GM23338 (cell line): Measurements from ENCODE around the gene DSCAML1. TPM values are rescaled to one million over a fixed set of nuclear protein-coding genes. Genes with fewer than 3 reads are reported as not detected.

Source experiments
- ATAC-seq: fragments of 200-7000 bp; cut with Tn5 transposase; 3 replicates; pipeline ENCODE4 v1.9.1; 2020
- DNase-seq: peaks from one replicate; pipeline ENCODE4 v3.0.0-alpha.2; 2015; ENCODE audit warnings: low spot score
- H2AFZ ChIP-seq: fragments of 200-600 bp; sonication (generic); 2 replicates; pipeline ENCODE4 v1.8.0; 2016; ENCODE audit warnings: antibody characterized with exemption, mild to moderate bottlenecking, moderate library complexity
- H3F3A ChIP-seq: fragments of 200-600 bp; sonication (generic); replicated peaks from 2 replicates; pipeline ENCODE4 v1.8.0; 2017; ENCODE audit warnings: antibody characterized with exemption, mixed run types, low read depth
- H3K27ac ChIP-seq: fragments of 200-600 bp; sonication (generic); 2 replicates; pipeline ENCODE4 v1.6.1; 2016; ENCODE audit warnings: low read depth
- H3K27me3 ChIP-seq: fragments of 200-600 bp; sonication (generic); 2 replicates; pipeline ENCODE4 v1.8.0; 2016; ENCODE audit warnings: mild to moderate bottlenecking, mixed run types, moderate library complexity; ENCODE audit not compliant: insufficient read depth
- H3K36me3 ChIP-seq: fragments of 200-600 bp; sonication (generic); 2 replicates; pipeline ENCODE4 v1.8.0; 2016; ENCODE audit warnings: mild to moderate bottlenecking; ENCODE audit not compliant: insufficient read depth
- H3K4me1 ChIP-seq: fragments of 200-600 bp; sonication (generic); 2 replicates; pipeline ENCODE4 v1.8.0; 2016; ENCODE audit warnings: mild to moderate bottlenecking, moderate library complexity; ENCODE audit not compliant: insufficient read depth
- H3K4me2 ChIP-seq: fragments of 200-600 bp; sonication (generic); 2 replicates; pipeline ENCODE4 v1.7.1; 2017; ENCODE audit warnings: mixed run types
- H3K4me3 ChIP-seq: fragments of 200-600 bp; sonication (generic); 2 replicates; pipeline ENCODE4 v1.6.1; 2016; ENCODE audit warnings: mixed run types
- H3K79me2 ChIP-seq: fragments of 200-600 bp; sonication (generic); replicated peaks from 2 replicates; pipeline ENCODE4 v1.8.0; 2017; ENCODE audit warnings: mild to moderate bottlenecking; ENCODE audit not compliant: insufficient read depth
- H3K9me2 ChIP-seq: fragments of 200-600 bp; sonication (generic); 2 replicates; pipeline ENCODE4 v1.8.0; 2017; ENCODE audit not compliant: insufficient read depth
- H4K20me1 ChIP-seq: fragments of 200-600 bp; sonication (generic); replicated peaks from 2 replicates; pipeline ENCODE4 v1.8.0; 2017; ENCODE audit warnings: mild to moderate bottlenecking; ENCODE audit not compliant: insufficient read depth
- H3K27ac Mint-ChIP-seq: 2 replicates; pipeline ENCODE4 v1.8.0; 2020; ENCODE audit warnings: inconsistent platforms, mild to moderate bottlenecking, moderate library complexity, mixed read lengths
- H3K27me3 Mint-ChIP-seq: 3 replicates; pipeline ENCODE4 v1.8.0; 2022; ENCODE audit warnings: low read depth, mild to moderate bottlenecking, moderate library complexity, mixed read lengths, inconsistent platforms; ENCODE audit not compliant: insufficient read depth, poor library complexity
- H3K36me3 Mint-ChIP-seq: 3 replicates; pipeline ENCODE4 v1.8.0; 2021; ENCODE audit warnings: low read depth, mild to moderate bottlenecking, inconsistent platforms, moderate library complexity, mixed read lengths
- H3K4me1 Mint-ChIP-seq: 3 replicates; pipeline ENCODE4 v1.8.0; 2020; ENCODE audit warnings: mild to moderate bottlenecking, inconsistent platforms, mixed read lengths
- H3K4me3 Mint-ChIP-seq: 3 replicates; pipeline ENCODE4 v1.8.0; 2021; ENCODE audit warnings: moderate library complexity, mild to moderate bottlenecking, inconsistent platforms, mixed read lengths
- H3K9me3 Mint-ChIP-seq: 3 replicates; pipeline ENCODE4 v1.8.0; 2020; ENCODE audit warnings: moderate library complexity, mild to moderate bottlenecking, inconsistent platforms, mixed read lengths
- CREB1 ChIP-seq: fragments of 250-450 bp; sonication (Bioruptor Pico); IDR thresholded peaks from 2 replicates; pipeline ENCODE4 v1.5.0; 2020; ENCODE audit warnings: low read depth, mild to moderate bottlenecking, moderate library complexity
- CTCF ChIP-seq, 2 experiments: fragments of 200-600 bp in 1 of 2; sonication (generic) in 1 of 2; conservative IDR thresholded peaks; 2 replicates each; pipeline versions ENCODE4 v1.5.1 to v1.6.1; 2016 to 2017; ENCODE audit warnings: antibody characterized with exemption in 2 of 2, low read depth in 2 of 2, mild to moderate bottlenecking in 2 of 2, moderate library complexity in 1 of 2
- EZH2 ChIP-seq: fragments of 200-600 bp; sonication (generic); IDR thresholded peaks from one replicate; pipeline ENCODE4 v1.8.0; 2017; ENCODE audit warnings: antibody characterized with exemption, mild to moderate bottlenecking, low read depth; ENCODE audit not compliant: unreplicated experiment
- EZH2phosphoT487 ChIP-seq: fragments of 200-600 bp; sonication (generic); IDR thresholded peaks from one replicate; pipeline ENCODE4 v1.8.1; 2018; ENCODE audit warnings: antibody characterized with exemption; ENCODE audit not compliant: unreplicated experiment
- JUNB ChIP-seq: IDR thresholded peaks from one replicate; pipeline ENCODE4 v1.6.1; 2016; ENCODE audit warnings: antibody characterized with exemption; ENCODE audit not compliant: unreplicated experiment
- REST ChIP-seq: IDR thresholded peaks from one replicate; pipeline ENCODE4 v1.6.1; 2018; ENCODE audit warnings: antibody characterized with exemption; ENCODE audit not compliant: unreplicated experiment
- STAT1 ChIP-seq: IDR thresholded peaks from one replicate; pipeline ENCODE4 v1.6.1; 2016; ENCODE audit warnings: antibody characterized with exemption; ENCODE audit not compliant: unreplicated experiment
- ZNF114 ChIP-seq: fragments of 250-450 bp; sonication (Bioruptor Pico); IDR thresholded peaks from 2 replicates; pipeline ENCODE4 v1.5.0; 2020; ENCODE audit warnings: mild to moderate bottlenecking, moderate library complexity
- ZNF331 ChIP-seq: fragments of 250-450 bp; sonication (Bioruptor Pico); IDR thresholded peaks from 2 replicates; pipeline ENCODE4 v1.5.0; 2020; ENCODE audit warnings: low read depth, mild to moderate bottlenecking, moderate library complexity
- ZNF462 ChIP-seq: fragments of 250-450 bp; sonication (Bioruptor Pico); IDR thresholded peaks from 2 replicates; pipeline ENCODE4 v1.5.0; 2020; ENCODE audit warnings: mild to moderate bottlenecking, moderate library complexity
- polyA plus RNA-seq: library from polyadenylated mRNA; unstranded; fragments of >200 nt; fragmentation: Nextera tagmentation; extraction: Ambion mirVana; gene quantifications from 2 replicates; pipeline ENCODE4 v1.2.1, GENCODE V29; 2016
- total RNA-seq: library from RNA; depleted of rRNA; stranded (reverse); fragments of >200 nt; shearing (Covaris generic); gene quantifications from 2 replicates; pipeline ENCODE4 v1.2.3, GENCODE V29; 2014

Gene DSCAML1
- total and polyA plus RNA-seq, 2 experiments from 2014 or later, result 0.17 TPM; not detected in 1

GRCh38 chr11:117748771-117749540 lies 48.1 kb downstream of the DSCAML1 start:
- Histone ChIP-seq H3K4me1 (no peaks in the 10 kb centered on the region; the same call in 1 of the 2 replicates), H2AFZ (no peak overlapping the region), H4K20me1 (no peaks in the 10 kb centered on the region), H3K36me3 (no peaks in the 10 kb centered on the region), H3K4me3 (no peak overlapping the region), H3K9me2 (no peaks in the 10 kb centered on the region), H3K27ac (no peak overlapping the region), H3K27me3 (no peaks in the 10 kb centered on the region), H3K4me2 (no peak overlapping the region), H3F3A (no peaks in the 10 kb centered on the region), H3K79me2 (no peaks in the 10 kb centered on the region)
- H3K4me3 Mint-ChIP-seq, result no peak overlapping the region
- ATAC-seq (no peak), DNase-seq (no peak)
- H3K27me3 Mint-ChIP-seq, result peaks cover 7% of the 10 kb centered on the region
- H3K27ac Mint-ChIP-seq, result no peak overlapping the region
- no peak for TF ChIP-seq ZNF331 (CRISPR knock-in tag)
- TF ChIP-seq ZNF114, result no peak
- TF ChIP-seq EZH2phosphoT487, result no peak
- TF ChIP-seq JUNB, result no peak
- H3K36me3 Mint-ChIP-seq, result no peaks in the 10 kb centered on the region
- H3K4me1 Mint-ChIP-seq, result peaks cover 14% of the 10 kb centered on the region
- no peaks in the 10 kb centered on the region for H3K9me3 Mint-ChIP-seq

GRCh38 chr11:117747892-117748291 lies 49.1 kb downstream of the DSCAML1 start:
- ATAC-seq (no peak), DNase-seq (no peak)
- H3K9me3 Mint-ChIP-seq, result no peaks in the 10 kb centered on the region
- H3K27ac ChIP-seq, result no peak overlapping the region
- H3K9me2 ChIP-seq, result no peaks in the 10 kb centered on the region
- no peaks in the 10 kb centered on the region for H4K20me1 ChIP-seq
- H3K4me3 ChIP-seq, result no peak overlapping the region
- H3K4me1 ChIP-seq, result no peaks in the 10 kb centered on the region; the same call in 1 of the 2 replicates
- H3K4me3 Mint-ChIP-seq, result no peak overlapping the region
- H3K4me1 Mint-ChIP-seq, result peaks cover 14% of the 10 kb centered on the region
- H3K36me3 ChIP-seq, result no peaks in the 10 kb centered on the region
- peaks cover 7% of the 10 kb centered on the region for H3K27me3 Mint-ChIP-seq
- no peaks in the 10 kb centered on the region for H3F3A ChIP-seq
- H3K27ac Mint-ChIP-seq, result no peak overlapping the region
- H3K27me3 ChIP-seq, result no peaks in the 10 kb centered on the region
- no peak overlapping the region for H2AFZ ChIP-seq
- H3K79me2 ChIP-seq, result no peaks in the 10 kb centered on the region
- no peaks in the 10 kb centered on the region for H3K36me3 Mint-ChIP-seq
- H3K4me2 ChIP-seq, result no peak overlapping the region
- no peak for TF ChIP-seq STAT1
- TF ChIP-seq REST, result no peak
- TF ChIP-seq JUNB, result no peak
- TF ChIP-seq EZH2, result no peak
- TF ChIP-seq CREB1 (CRISPR knock-in tag), result no peak
- TF ChIP-seq ZNF462 (CRISPR knock-in tag), result no peak
- TF ChIP-seq CTCF (conservative IDR thresholded peaks at IDR 0.05; ENCODE audit: low read depth in 2 of 2), result no peak
